ENCODE data around the gene ZNF652. TPM values are rescaled to one million over a fixed set of nuclear protein-coding genes. Genes with fewer than 3 reads are reported as not detected.

The ZNF652 gene
- total and polyA plus RNA-seq, 2 donors (not counting 1 experiment from before 2014, with no cell fraction given): 7.8 to 10.2 TPM

DNA sequence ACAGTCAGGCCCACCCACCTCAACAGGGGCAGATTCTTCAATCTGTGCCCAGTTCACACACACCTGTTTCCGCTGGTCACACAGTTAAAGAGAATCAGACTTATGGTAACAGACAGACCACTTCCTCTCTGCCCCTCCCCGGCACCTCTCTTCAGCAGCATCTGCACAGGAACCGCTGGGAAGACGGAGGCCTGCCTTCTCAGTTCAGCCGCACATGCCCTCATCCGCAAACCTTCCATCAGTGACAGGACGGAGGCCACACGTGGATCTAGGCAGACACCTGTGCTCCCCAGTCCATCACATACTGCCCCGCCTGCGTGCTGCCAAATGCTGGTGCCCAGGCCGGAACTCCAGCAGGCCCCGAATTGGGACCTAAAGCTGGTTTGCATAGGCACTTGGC lies 42.3 kb upstream of the ZNF652 start:
- Histone ChIP-seq H3K27me3 (ENCODE audit: control insufficient read depth, insufficient read depth, low read length) (no peaks in the 10 kb centered on the region), H3K36me3 (ENCODE audit: control insufficient read depth, insufficient read depth, low read length) (peaks cover 26% of the 10 kb centered on the region)

DNA sequence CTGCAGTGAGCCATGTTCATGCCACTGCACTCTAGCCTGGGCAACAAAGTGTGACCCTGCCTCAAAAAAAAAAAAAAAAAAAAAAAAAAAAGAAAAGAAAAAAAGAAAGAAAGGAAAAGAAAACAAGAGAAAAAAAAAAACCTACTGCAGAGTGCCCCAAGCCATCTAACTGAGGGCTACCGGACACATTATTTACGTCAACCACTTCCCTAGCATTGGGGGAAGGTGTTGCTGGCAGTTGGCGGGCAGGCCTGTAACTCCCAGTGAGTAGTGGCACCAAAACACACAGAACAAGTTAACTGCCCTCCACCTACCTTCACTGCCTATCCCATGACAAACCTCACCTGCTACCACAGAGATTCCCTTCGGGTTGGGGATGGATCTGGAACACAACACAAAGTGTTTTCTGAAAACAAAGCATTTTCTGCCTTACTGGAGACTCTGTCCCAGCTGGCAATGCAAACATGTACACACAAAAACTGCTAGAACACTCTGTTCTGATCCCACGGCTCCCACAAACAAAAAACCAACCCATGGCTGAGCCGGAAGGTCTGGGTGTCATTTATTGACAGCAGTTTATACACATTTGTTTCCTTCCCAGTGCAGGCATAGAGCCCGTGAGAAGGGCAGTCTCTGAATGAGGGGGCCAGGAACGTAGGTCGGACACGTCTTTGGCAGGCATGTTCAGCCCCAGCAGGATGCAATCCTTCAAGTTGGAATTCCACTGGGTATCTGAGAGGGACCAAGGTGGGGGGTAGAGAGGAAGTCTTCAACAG lies 41.7 kb upstream of the ZNF652 start:
- H3K4me1 ChIP-seq (ENCODE audit: control insufficient read depth, extremely low read depth, insufficient read depth, low read length): peaks cover 5% of the 10 kb centered on the region
- H3K27me3 ChIP-seq (ENCODE audit: control insufficient read depth, insufficient read depth, low read length): no peaks in the 10 kb centered on the region
- no peak overlapping the region for H3K4me3 ChIP-seq (replicated peaks in 1 of 4; ENCODE audit: control extremely low read depth in 1 of 4, insufficient read depth in 1 of 4, low read depth in 3 of 4, low read length in 4 of 4)
- no peak for TF ChIP-seq EZH2 (IDR thresholded peaks at IDR 0.05; ENCODE audit: low read length, missing control alignments)
- TF ChIP-seq, protein P1, sequence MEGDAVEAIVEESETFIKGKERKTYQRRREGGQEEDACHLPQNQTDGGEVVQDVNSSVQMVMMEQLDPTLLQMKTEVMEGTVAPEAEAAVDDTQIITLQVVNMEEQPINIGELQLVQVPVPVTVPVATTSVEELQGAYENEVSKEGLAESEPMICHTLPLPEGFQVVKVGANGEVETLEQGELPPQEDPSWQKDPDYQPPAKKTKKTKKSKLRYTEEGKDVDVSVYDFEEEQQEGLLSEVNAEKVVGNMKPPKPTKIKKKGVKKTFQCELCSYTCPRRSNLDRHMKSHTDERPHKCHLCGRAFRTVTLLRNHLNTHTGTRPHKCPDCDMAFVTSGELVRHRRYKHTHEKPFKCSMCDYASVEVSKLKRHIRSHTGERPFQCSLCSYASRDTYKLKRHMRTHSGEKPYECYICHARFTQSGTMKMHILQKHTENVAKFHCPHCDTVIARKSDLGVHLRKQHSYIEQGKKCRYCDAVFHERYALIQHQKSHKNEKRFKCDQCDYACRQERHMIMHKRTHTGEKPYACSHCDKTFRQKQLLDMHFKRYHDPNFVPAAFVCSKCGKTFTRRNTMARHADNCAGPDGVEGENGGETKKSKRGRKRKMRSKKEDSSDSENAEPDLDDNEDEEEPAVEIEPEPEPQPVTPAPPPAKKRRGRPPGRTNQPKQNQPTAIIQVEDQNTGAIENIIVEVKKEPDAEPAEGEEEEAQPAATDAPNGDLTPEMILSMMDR (conservative IDR thresholded peaks at IDR 0.05 in 1 of 2, IDR thresholded peaks at IDR 0.05 in 1 of 2; ENCODE audit: low read depth in 1 of 2, low read length in 2 of 2): no peak
- no peak overlapping the region for H2AFZ ChIP-seq (ENCODE audit: low read length)
- H3K9ac ChIP-seq (ENCODE audit: insufficient read depth, low read length): no peak overlapping the region
- H3K36me3 ChIP-seq (ENCODE audit: control insufficient read depth, insufficient read depth, low read length): peaks cover 21% of the 10 kb centered on the region
- H3K27ac ChIP-seq (ENCODE audit: insufficient read depth, low read length): no peak overlapping the region
- H3K4me2 ChIP-seq (ENCODE audit: extremely low read depth, insufficient read depth, low read length): no peak overlapping the region
- no peaks in the 10 kb centered on the region for H3K79me2 ChIP-seq (ENCODE audit: control insufficient read depth, insufficient read depth, low read length)
- DNase-seq (ENCODE audit: low read depth in 2 of 2): no peak
- H3K9me3 ChIP-seq (ENCODE audit: control insufficient read depth, insufficient read depth, low read depth, low read length): no peaks in the 10 kb centered on the region
- no peaks in the 10 kb centered on the region for H4K20me1 ChIP-seq (ENCODE audit: control insufficient read depth, extremely low read depth, insufficient read depth, low read length)

More for the DNA sequence above, 42.3 kb upstream of the ZNF652 start:
- TF ChIP-seq, protein P1 (conservative IDR thresholded peaks at IDR 0.05 in 1 of 2, IDR thresholded peaks at IDR 0.05 in 1 of 2; ENCODE audit: low read depth in 1 of 2, low read length in 2 of 2): no peak
- TF ChIP-seq EZH2 (IDR thresholded peaks at IDR 0.05; ENCODE audit: low read length, missing control alignments): no peak
- H4K20me1 ChIP-seq (ENCODE audit: control insufficient read depth, extremely low read depth, insufficient read depth, low read length): no peaks in the 10 kb centered on the region
- DNase-seq (ENCODE audit: low read depth in 2 of 2): no peak
- H3K4me3 ChIP-seq (replicated peaks in 1 of 4; ENCODE audit: control extremely low read depth in 1 of 4, insufficient read depth in 1 of 4, low read depth in 3 of 4, low read length in 4 of 4): no peak overlapping the region
- H3K79me2 ChIP-seq (ENCODE audit: control insufficient read depth, insufficient read depth, low read length): no peaks in the 10 kb centered on the region
- H3K9ac ChIP-seq (ENCODE audit: insufficient read depth, low read length): no peak overlapping the region
- H3K4me1 ChIP-seq (ENCODE audit: control insufficient read depth, extremely low read depth, insufficient read depth, low read length): peaks cover 5% of the 10 kb centered on the region
- H3K4me2 ChIP-seq (ENCODE audit: extremely low read depth, insufficient read depth, low read length): no peak overlapping the region
- H3K9me3 ChIP-seq (ENCODE audit: control insufficient read depth, insufficient read depth, low read depth, low read length): no peaks in the 10 kb centered on the region
- H3K27ac ChIP-seq (ENCODE audit: insufficient read depth, low read length): no peak overlapping the region
- no peak overlapping the region for H2AFZ ChIP-seq (ENCODE audit: low read length)

DNA sequence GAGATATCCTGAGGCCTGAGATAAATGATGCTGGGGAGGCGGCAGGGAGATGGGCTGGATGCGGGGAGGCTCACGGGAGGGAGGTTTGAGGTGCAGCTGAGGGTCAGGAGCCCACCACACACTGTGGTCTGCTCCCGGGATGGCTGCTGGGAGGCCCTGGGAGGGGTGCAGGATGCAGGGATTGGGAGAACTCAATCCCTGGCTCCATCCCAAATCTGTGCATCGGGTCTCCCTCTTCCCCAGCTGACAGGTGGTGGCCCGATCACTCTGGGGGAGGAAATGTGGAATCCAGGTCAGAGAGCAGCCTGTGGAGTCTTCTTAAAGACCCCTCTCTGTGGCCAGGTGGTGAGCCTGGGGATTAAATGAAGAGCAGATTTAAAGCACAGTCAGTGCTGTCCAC lies 40.7 kb upstream of the ZNF652 start:
- no peaks in the 10 kb centered on the region for H4K20me1 ChIP-seq (ENCODE audit: control insufficient read depth, extremely low read depth, insufficient read depth, low read length)
- H3K27me3 ChIP-seq (ENCODE audit: control insufficient read depth, insufficient read depth, low read length): peaks cover 1% of the 10 kb centered on the region
- no peak overlapping the region for H3K9ac ChIP-seq (ENCODE audit: insufficient read depth, low read length)
- peaks cover 15% of the 10 kb centered on the region for H3K36me3 ChIP-seq (ENCODE audit: control insufficient read depth, insufficient read depth, low read length)
- no peaks in the 10 kb centered on the region for H3K79me2 ChIP-seq (ENCODE audit: control insufficient read depth, insufficient read depth, low read length)
- no peak overlapping the region for H3K4me2 ChIP-seq (ENCODE audit: extremely low read depth, insufficient read depth, low read length)
- TF ChIP-seq EZH2 (IDR thresholded peaks at IDR 0.05; ENCODE audit: low read length, missing control alignments): no peak
- TF ChIP-seq, protein P1 (conservative IDR thresholded peaks at IDR 0.05 in 1 of 2, IDR thresholded peaks at IDR 0.05 in 1 of 2; ENCODE audit: low read depth in 1 of 2, low read length in 2 of 2): no peak
- H2AFZ ChIP-seq (ENCODE audit: low read length): no peak overlapping the region
- no peak overlapping the region for H3K4me3 ChIP-seq (replicated peaks in 1 of 4; ENCODE audit: control extremely low read depth in 1 of 4, insufficient read depth in 1 of 4, low read depth in 3 of 4, low read length in 4 of 4)
- no peaks in the 10 kb centered on the region for H3K9me3 ChIP-seq (ENCODE audit: control insufficient read depth, insufficient read depth, low read depth, low read length)
- DNase-seq (ENCODE audit: low read depth in 2 of 2): no peak
- no peak overlapping the region for H3K27ac ChIP-seq (ENCODE audit: insufficient read depth, low read length)
- H3K4me1 ChIP-seq (ENCODE audit: control insufficient read depth, extremely low read depth, insufficient read depth, low read length): no peaks in the 10 kb centered on the region
